Globus pallidus (tissue), 1 donor: Measurements from ENCODE around the gene DGCR8.
"Not testable (repeated sequence)": the region's sequence is repeated elsewhere in the genome, so short reads cannot be mapped to it uniquely, and the experiment has no call there.

Experiments
- DNase-seq: peaks from one replicate; pipeline ENCODE4 v3.0.0-alpha.2; 2015; ENCODE audit warnings: low spot score

The DGCR8 gene

DNA sequence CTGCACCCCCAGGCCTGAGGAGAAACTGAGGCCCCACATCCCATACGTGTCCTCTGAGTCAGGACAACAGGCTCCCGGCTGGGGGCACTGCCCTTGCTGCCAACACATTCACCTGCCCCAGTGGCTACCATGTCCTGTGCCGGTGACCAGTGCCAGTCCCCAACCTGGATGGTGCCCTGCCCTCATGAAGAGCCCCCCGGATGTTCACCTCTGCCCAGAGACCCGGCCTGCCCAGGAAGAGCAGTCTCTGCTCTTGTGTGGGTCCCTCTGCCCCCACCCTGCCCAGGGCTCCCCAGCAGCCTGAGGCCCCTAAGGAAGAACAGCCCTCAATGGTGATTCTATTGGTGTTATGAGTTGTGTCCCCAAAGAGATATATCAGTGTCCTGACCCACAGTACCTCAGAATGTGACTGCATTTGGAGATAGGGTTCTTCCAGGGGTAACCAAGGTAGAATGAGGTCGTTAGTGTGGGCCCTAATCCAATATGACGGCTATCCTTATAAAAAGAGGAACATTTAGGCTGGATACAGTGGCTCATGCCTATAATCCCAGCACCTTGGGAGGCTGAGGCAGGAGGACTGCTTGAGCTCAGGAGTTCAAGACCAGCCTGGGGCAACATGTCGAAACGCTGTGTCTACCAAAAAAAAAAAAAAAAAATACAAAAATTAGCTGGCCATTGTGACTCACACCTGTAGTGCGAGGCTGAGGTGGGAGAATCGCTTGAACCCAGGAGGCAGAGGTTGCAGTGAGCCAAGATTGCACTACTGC, 13.2 kb upstream of the DGCR8 start:
- no peak for DNase-seq

DNA sequence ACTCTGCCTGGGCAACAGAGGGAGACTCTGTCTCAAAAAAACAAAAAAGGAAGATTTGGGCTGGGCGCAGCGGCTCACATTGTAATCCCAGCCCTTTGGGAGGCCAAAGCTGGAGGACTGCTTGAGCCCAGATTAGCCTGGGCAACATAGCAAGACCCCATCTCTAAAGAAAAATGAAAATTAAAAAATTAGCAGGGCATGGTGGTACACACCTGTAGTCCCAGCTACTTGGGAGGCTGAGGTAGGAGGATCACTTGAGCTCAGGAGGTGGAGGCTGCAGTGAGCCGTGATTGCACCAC, 12.7 kb upstream of the DGCR8 start:
- not testable (repeated sequence) for DNase-seq

DNA sequence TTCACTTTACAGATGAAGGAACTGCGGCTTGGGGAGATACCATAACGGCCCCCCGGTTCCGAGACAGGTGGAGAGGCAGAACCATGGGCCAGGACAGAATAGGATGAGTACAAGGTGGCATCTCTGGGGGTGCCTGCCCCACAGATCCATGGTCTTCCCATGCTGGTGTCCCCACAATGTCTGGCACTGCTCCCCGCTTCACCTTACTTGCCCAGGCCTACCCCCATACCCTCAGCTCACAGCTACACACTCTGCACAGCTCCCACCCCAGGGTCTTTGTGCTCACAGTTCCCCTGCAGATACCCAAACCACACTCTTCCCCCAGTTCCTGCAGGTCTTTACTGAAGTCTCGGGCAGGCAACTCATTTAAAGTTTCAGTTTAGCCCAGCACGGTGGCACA, 11.4 kb upstream of the DGCR8 start:
- DNase-seq = no peak

DNA sequence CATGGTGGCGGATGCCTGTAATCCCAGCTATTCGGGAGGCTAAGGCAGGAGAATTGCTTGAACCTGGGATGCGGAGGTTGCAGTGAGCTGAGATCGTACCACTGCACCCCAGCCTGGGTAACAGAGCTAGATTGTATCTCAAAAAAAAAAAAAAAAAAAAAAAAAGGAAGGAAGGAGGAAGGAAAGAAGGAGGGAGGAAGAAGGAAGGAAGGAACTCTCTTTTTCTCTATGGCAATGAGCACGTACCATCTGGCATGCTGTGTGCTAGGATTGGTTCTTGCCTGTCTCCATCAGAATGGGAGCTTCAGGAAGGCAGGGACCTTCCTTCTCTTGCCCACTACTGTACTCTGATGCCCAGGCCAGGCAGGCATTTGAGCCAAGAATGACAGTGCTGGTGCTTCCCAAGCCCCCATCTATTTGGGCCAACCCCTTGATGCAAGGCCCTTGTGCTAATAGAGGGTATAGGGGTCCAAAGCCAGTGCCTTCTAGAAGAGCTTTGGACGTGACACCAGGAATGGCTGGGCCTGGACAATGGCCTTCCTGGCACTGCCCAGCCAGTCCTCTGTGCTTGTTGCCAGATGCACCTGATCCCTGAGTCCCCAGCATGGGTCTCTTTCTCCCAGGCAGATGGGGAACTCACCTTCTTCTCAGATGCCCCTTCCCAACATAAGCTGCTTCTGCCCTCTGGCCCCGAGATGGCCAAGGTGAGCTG, 10.6 kb upstream of the DGCR8 start:
- DNase-seq = no peak

DNA sequence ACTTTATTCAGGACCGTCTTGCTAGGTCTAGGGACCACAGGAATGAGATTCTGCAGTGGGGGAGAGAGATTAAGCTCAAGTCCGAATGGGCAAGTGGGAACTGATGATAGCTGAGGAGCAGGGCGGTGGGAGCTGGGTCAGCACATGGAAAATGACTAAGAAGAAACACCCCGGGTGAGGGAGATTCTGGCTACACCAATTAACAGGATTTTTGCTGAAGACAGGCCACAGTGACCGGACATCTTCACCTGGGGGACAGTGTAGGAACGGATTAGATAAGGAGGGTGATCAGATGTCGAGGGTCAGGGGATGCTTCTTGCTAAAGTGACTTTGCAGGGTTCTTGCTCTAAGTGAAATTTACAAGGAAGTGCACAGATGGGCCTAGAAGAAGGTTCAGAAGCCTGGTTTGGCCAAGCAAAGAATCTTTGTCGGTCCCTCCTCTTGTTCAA, 8.5 kb upstream of the DGCR8 start:
- no peak for DNase-seq

DNA sequence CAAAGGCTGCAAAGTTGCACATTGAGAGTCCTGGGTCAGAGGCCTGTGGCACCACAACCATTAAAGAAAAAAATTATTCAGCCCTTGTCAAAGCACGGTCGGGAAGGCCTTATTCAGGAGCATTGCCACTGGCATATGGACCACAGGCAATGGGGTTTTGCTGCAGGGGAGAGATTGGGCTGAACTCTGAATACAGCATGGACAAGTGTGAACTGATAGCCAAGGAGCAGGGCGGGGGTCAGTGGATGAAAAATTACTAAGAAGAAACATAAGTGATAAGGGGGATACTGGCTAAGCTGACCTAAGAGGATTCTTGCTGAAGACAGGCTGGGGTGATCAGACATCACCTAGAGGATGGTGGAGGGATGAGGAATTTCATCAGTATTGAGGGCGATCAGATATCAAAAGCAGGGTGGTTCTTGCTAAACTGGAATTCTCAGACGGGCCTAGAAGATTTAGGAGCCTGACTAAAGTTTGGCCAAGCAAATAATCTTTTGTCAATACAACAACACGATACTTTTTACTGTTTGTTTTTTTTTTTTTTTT, 3.3 kb upstream of the DGCR8 start:
- DNase-seq = no peak

DNA sequence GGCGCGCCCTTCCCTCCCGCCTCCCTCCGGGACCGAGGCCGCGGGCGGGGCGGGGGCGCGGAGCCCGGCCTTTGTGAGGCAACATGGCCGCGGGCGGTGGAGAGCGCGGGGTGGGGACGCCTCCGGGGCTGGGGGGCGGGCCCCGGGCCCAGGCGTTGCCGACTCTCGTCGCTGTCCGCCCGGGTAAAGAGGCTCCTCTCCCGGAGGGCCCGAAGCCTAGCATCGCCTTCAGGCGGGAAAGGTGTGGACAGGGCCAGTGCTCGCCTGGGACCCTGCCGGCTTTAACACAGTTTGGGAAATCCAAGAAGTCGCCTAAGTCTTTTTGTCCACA, 369 bp downstream of the DGCR8 start:
- no peak for DNase-seq

DNA sequence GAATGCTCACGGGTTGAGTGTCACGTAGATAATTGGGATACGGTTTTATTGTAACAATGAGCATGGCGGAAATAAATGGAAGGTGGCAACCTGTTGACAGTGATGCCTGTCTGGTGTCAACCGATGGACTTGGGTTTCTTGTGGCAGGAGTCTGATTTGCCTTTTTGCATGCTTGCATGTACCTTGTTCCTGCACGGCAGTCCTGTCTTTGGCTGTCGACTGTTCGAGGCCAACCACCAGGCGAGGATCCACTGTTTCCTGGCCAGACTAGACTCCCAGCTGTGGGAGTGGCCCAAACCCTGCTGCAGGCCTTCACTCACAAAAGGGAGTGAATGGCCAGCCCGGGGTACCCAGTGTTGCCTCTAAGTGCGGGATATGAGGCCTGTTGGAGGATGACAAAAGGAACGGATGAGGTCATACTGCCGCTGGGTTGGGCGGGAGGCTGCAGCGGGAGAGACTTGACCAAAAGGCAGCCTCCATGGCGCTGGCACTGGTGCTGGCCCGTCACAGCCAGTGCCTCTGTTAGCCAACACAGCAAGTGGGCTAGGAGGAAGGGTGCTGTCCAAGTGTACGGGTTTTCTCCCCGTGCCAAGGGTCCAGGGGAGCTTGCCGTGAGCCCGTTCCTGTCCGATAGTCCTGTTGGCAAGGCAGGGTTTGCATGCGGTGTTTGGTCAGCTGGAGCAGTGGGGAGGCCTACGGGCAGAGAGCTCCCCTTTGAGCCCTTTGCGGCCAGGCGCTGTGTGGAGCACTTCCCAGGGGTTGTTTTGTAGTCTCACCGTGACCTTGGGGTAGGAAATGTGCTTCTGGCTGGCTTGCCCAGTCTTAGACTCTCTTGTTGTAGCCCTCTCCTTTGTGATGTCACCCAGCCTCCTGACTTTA, 974 bp downstream of the DGCR8 start:
- DNase-seq = peak; percentile 11

DNA sequence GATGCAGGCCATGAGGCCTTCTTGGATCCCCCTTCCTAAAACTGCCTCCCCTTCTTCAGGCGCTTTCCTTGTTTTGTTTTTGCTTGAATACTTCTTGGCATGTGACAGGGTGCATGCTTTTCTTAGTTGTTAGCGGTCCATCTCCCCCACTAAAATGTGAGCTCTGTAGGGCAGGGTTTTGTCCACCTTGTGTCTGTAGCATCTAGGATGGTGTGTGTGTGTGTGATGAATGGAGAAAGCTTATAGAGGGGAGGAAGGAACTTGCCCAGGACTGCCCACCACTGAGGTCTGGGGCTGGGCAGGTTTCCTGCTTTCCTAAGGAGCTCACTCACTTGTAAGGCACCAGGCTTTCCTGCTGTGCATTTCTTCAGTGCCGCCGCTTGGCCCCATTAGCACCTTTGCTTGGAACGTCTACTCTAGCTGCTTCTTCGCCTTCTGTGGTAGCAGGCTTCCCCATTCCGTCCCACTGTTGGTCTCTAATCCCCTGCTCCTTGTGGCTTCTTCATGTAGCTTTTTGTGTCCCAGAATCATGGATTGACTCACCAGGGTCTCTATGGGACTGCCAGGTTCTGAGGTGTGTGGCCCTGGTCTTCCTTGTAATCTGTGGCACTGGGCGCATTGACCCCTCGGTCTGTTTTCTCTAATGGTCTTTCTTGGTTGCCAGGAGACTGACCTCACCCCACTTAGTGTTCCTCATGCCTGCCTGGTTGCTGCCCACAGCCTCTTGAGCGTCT, 3.3 kb downstream of the DGCR8 start:
- DNase-seq = no peak

DNA sequence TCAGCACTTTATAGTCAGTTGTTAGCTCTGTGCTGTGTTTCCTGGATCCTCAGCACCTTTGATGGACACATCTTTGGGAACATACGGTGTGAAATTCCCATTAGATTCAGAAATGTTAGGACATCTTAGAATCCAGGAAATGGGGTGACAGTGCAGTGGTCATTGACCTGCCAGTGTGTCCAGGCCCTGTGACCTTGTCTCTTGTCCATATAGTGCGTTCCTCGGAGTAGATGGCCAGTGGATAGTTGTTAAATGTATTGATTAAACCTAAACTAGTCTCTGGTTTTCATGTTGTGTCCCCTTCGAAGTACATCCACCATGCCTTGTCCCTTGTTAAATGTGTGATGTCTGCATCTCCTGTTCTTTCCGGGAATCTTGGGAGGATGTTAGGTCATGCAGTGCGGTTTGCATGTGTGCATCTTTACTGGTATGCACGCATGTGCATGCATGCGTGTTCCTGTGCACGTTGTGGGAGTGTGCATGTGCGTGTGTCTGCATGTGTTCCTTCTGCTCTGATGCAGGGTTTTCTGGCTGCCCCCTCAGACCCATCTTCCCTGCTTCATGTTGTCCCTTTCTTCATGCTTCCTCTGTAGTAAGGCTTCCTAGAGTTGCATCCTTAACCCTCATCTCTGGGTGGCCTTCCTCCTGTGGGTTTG, 4.0 kb downstream of the DGCR8 start:
- DNase-seq = no peak

DNA sequence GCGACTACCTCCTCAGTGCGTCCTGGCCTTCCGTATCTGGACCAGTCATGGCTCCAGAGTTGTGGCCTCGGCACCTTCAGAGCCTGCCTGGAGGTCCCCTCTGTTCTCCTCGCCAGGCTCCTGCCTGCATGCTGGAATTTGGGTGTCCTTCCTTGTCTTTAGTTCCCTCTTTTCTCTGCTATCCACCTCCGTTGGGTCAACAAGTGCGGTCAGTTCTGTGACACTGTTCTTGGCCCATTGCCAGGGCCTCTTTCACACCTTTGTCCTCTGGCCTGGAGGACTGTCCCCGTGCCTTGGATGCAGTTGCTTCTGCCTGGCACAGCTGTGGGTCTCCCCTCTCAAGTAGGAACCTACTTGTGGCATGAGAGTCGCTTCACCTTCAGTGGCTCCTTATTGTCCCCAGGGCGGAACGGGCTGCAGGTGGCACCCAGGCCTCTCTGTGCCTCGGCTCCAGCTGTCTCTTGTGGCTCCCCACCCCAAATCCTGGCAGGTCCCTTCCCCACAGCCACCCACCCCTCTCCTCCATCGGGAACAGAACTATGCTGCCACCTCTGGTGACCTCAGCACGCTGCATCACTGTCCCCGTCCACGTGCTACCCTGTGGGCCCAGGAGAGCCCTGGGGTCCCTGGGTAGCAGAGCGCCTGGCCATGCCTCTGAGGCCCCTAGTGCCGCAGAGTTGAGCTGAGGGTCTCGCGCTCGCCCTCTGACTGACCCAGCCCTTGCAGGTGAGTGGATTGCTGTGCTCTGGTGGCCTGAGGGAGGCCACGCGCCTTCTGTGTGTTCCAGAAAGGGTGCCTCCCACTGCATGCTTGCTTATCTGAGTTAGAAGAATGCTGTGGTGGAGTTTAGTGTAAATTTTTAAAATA, 4.7 kb downstream of the DGCR8 start:
- no peak for DNase-seq

DNA sequence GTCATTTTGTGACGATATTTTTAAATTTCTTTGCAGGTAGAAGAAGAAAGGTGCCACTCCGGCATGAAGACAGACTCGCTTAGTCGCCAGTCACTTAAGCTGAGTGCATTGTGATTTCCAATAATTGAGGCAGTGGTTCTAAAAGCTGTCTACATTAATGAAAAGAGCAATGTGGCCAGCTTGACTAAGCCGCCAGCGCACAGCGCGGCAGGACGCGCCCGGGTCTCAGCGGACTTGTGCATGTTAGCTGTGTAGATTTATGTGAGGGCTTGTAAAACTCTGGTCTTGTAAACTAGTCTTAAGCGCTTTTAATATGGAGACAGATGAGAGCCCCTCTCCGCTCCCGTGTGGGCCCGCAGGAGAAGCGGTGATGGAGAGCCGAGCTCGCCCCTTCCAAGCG, 5.6 kb downstream of the DGCR8 start:
- no peak for DNase-seq

DNA sequence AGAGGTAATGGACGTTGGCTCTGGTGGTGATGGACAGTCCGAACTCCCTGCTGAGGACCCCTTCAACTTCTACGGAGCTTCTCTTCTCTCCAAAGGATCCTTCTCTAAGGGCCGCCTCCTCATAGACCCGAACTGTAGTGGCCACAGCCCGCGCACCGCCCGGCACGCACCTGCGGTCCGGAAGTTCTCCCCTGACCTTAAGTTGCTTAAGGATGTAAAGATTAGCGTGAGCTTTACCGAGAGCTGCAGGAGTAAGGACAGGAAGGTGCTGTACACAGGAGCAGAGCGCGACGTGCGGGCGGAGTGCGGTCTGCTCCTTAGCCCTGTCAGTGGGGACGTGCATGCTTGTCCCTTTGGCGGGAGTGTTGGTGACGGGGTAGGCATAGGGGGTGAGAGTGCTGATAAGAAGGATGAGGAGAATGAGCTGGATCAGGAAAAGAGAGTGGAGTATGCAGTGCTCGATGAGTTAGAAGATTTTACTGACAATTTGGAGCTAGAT, 6.1 kb downstream of the DGCR8 start:
- no peak for DNase-seq

DNA sequence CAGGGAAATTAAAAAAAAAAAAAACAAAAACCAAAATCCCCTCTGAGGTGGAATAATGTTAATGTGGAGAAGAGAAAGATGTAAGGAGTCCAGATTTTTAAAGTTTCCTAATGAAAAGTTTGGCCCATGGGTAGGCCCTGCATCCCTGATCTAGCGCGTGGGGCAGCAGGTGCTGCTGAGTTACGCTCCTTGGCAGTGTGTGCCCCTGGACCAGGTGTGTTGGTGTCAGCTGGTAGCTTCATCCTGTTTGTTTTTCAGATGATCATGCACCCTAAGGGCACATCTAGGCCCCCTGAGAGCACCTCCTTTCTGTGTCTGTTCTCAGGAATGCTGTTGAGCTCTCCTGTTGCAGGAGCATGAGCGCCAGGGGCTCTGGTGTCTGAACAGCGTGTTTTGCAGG, 6.7 kb downstream of the DGCR8 start:
- DNase-seq = no peak

DNA sequence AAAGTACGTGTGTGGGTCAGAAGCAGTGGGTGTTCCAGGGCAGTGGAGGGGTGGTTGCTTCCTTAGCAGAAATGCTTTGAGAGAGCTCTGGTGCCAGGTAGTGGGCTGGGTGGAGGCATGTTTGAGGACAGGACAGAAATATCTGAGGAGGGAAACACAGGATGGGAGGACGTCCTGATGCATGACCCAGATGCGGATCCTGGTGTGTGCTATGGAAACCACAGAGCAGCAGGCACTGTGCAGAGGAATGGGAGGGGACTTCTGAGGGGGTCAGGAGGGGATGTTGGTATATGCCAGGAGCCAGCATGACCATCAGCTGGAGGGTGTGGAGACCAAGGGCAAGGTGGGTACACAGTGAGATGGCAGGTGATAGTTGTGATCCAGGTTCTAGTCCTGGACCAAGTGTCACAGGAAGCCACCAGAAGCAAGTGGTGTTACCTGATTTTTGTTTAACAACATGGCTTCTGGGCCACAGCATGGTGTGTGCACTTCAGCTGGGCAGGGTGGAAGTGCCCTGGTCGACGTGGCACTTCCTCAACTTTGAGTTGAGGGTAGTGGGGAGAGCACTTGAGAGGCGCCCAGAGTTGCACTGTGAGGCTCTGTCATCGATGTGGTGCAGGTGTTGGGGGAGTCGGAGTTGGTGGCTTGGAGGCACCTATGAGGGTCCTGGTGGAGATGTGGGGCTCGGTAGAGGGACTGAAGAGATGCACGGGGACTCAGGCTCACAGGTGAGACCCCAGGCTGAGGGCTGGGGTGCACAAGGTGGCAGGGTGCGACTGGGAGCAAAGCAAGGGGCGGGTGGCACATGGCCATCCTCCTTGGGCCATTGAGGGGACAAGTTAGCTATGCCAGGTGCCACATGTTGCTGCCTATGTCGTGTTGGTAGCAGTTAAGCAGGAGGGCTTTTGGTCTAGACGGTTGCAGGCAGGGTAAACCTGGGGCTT, 7.5 kb downstream of the DGCR8 start:
- DNase-seq = no peak

DNA sequence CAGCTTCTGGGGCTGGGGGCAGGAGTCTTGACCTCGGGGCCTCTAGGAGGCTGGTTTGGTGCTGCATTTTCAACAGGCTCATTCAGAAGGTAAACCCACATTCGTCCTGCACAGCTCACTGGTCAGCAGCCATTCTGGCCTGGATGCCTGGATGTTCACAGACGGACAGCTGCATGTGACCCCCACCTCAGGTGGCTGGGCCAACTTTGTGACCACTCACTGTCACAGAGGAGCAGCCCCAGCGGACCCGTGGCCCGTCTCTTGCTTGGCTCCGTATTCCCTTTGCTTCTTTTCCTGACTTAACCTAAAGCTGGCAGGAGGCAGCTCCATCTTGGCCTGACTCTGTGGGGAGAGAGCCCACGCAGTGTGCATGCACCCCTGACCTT, 8.2 kb downstream of the DGCR8 start:
- no peak for DNase-seq

DNA sequence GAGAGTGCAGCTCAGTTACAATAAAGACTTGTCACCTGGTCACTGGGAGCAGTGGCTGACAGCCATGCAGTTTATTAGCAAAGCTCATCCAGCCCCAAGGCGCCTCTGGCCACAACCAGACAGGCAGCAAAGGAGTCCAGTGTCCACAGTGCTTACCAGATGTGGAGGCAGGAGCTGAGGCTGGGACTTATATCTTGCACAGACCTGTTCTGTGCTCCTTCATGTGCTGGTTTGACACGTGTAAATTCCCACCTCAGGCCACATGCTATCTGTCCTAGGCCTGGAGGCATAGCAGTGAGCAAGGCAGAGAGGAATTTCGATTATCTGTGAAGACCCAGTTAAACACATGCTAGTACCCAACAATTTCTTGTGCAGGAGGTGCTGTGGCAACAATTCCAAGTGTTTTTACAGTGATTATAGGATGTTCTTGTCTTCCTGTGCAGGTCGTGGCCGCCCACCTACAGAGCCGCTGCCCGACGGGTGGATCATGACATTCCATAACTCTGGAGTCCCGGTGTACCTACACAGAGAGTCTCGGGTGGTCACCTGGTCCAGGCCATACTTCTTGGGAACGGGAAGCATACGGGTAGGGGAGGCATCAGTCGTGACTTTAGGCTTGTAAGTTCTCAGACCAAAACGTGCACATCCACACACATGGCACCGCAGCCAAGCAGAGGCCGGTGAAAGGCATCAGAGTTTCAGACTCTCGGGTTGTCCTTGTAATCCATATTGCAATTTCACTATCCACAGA, 9.4 kb downstream of the DGCR8 start:
- DNase-seq = no peak

DNA sequence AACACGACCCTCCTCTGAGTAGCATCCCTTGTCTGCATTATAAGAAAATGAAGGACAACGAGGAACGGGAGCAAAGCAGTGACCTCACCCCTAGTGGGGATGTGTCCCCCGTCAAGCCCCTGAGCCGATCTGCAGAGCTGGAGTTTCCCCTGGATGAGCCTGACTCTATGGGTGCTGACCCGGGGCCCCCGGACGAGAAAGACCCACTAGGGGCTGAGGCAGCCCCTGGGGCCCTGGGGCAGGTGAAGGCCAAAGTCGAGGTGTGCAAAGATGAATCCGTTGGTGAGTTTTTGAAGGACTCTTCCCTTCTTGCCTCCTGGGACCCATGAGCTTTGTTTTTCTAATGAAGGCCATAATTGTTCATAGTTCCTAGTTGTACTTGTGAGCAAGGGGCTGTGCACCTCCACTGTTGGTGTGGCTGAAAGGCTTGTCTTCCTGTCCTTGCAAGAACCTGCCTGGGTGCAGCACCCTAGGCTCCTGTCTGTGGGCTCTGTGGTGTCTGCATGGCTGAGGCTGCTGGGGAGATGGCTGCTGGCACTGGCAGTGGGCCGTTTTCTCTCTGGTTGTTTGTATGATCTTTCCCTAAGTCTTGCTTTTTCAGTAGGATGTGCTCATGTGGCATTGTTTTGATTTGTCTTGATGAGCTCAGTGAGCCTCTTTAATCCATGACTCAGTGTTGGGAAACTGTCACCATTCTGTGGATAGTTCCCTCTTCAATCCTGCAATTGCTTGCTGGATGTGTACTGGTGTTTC, 10.1 kb downstream of the DGCR8 start:
- no peak for DNase-seq
